Activated CD4-positive, alpha-beta T cell treated with anti-CD3 and anti-CD28 coated beads, Interleukin-2, amount 50 U/mL, for 48 hours (primary cell): Measurements from ENCODE around the gene PTBP3.
"Not testable (repeated sequence)": the region's sequence is repeated elsewhere in the genome, so short reads cannot be mapped to it uniquely, and the experiment has no call there.

Source experiments
- DNase-seq, 2 experiments: peaks; one replicate each; pipeline ENCODE4 v3.0.0-alpha.2; 2020

Gene PTBP3

GRCh38 chr9:112193572-112194288, 139.7 kb downstream of the PTBP3 start:
- no peak for DNase-seq

- not testable (repeated sequence) for DNase-seq
Measured at GRCh38 chr9:112190320-112190719, 143.1 kb downstream of the PTBP3 start.

GRCh38 chr9:112188884-112189283, 144.5 kb downstream of the PTBP3 start:
- no peak for DNase-seq

GRCh38 chr9:112187404-112187803, 146.0 kb downstream of the PTBP3 start:
- DNase-seq = no peak

GRCh38 chr9:112186695-112187094, 146.7 kb downstream of the PTBP3 start:
- no peak for DNase-seq

GRCh38 chr9:112184946-112185345, 148.5 kb downstream of the PTBP3 start:
- no peak for DNase-seq

GRCh38 chr9:112184221-112184620, 149.2 kb downstream of the PTBP3 start:
- no peak for DNase-seq

GRCh38 chr9:112180387-112180881, 153.0 kb downstream of the PTBP3 start:
- peak; percentile 38 to 49 for DNase-seq

- no peak for DNase-seq
Measured at GRCh38 chr9:112179816-112180215, 153.6 kb downstream of the PTBP3 start.

- no peak for DNase-seq
Measured at GRCh38 chr9:112176524-112176923, 156.9 kb downstream of the PTBP3 start.

- no peak for DNase-seq
Measured at GRCh38 chr9:112175796-112176315, 157.6 kb downstream of the PTBP3 start.

- peak in 1 of 2 experiments; percentile 35 for DNase-seq
Measured at GRCh38 chr9:112174965-112175795, 158.2 kb downstream of the PTBP3 start, which contains the start of gene SUSD1. SUSD1 (minus strand) TSS chr9:112175297; CDS start chr9:112175235, 62 bp downstream.

- peak; percentile 76 to 81 for DNase-seq
Measured at GRCh38 chr9:112174222-112174964, 159.0 kb downstream of the PTBP3 start.

GRCh38 chr9:112173489-112174221, 159.8 kb downstream of the PTBP3 start:
- DNase-seq = no peak

GRCh38 chr9:112170968-112171367, 162.5 kb downstream of the PTBP3 start:
- no peak for DNase-seq

GRCh38 chr9:112170235-112170634, 163.2 kb downstream of the PTBP3 start:
- no peak for DNase-seq

GRCh38 chr9:112169368-112169767, 164.1 kb downstream of the PTBP3 start:
- DNase-seq = no peak

- no peak for DNase-seq
Measured at GRCh38 chr9:112168197-112168596, 165.2 kb downstream of the PTBP3 start.
